GM21423 (cell line): ENCODE measurements around the gene ODAD4.
"Not testable (repeated sequence)": the region's sequence is repeated elsewhere in the genome, so short reads cannot be mapped to it uniquely, and the experiment has no call there.

ENCODE experiments used
- ATAC-seq: cut with Tn5 transposase; IDR thresholded peaks from one replicate; pipeline ENCODE4 v1.9.1; 2021; ENCODE audit warnings: mild to moderate bottlenecking, moderate library complexity; ENCODE audit not compliant: unreplicated experiment

ODAD4 gene

DNA sequence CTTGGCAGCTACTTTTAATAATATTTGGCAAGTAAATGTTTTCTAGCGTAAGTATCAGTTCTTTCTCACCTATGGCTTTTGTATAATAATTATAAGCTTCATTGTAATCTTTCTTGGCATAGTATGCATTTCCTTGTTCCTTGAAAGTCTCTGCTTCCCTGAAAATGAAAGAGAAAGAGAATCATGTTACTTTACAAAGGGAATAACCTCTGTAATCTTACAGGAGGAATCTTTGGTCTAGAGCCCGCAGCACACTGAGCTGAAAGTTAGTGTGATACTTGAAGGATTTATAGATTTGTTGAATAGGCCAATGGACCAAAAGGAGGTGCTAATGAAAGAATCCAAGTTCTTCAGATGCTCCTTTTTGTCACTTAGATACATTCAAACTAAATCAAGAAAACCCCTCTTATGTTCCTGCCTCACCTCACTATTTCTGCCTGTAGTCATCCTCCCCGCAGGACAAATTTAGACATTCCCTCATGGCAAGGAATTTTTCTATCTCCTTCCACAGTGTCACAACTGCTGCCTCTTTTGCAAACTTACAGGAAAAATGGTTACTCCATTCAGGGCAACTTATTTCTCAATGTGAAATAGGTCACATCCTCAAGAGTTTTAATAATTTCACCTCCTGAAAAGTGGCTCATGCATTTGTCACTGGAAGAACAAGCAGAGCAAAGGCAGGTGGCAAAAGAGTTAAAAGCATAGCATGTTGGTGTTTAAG lies 70.2 kb downstream of the ODAD4 start:
- ATAC-seq = no peak

DNA sequence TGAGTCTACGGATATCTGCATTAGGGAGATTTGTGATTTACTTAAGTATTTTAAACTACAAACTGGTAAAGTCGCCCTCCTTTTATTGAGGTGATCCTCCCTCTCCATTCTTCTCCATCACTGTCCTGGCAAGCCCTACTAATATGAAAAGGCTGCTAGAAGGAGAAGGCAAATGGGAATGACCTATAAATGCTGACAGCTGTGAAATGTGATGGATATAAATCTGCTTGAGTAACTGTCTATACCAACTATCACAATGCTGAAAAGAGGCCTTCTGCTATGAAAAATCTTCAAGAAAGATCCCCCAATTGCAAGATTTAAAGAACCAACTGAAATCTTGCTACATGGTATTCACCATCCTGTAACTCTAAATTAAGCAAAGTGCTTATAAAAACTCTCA lies 71.3 kb downstream of the ODAD4 start:
- ATAC-seq = no peak

DNA sequence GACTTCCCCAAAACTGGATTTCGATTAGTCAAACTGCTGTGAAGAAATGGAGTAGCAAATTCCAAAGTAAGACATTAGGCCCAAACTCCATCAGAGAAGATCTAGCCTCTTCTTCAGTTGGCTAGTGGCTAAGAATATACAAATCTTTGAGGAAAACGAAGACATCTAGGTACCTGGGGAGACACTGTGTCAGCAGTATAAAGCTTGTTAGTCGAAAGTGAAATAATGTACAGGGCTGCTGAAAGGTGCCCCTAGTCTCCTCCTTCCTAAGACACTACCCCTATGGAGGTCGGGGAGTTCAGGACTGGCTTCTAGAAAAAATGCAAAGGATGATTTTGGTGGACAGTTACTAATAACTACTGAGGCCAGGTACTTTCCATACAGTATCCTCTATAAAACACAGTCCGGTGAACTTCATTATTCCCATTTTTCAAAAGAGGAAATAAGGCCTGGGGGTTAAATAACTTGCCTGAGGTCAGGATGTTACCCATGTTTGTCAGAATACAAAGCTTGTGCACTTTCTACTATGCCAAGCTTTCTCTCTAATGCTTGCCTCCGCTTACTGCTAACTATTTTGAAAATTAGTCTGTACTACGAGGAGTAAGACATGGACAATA lies 71.9 kb downstream of the ODAD4 start:
- no peak for ATAC-seq

DNA sequence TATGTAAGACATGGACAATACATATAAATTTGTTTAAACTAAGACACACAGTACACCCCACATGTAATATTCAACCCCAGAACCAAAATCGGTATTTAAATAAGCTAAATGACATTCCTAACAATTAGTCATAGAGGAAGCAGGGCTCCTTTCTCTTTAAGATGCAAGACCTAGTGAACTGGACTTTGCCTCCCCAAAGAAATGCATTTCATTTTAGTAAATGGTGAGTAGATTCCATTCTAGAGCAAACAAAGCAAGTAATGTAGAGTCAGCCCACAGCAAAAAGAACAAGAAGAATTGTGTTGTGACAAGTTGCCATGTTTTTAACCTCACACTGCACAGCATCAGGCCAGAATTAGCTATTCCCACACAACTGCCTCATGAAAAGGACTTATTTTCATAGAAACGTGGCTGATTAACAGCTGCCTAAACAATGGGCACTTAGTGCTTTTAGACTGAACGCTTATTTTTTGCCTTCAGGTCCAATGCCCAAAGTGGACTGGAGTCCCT lies 72.4 kb downstream of the ODAD4 start:
- ATAC-seq = no peak

GRCh38 chr17:42005166-42005565 lies 74.7 kb downstream of the ODAD4 start:
- ATAC-seq = no peak

DNA sequence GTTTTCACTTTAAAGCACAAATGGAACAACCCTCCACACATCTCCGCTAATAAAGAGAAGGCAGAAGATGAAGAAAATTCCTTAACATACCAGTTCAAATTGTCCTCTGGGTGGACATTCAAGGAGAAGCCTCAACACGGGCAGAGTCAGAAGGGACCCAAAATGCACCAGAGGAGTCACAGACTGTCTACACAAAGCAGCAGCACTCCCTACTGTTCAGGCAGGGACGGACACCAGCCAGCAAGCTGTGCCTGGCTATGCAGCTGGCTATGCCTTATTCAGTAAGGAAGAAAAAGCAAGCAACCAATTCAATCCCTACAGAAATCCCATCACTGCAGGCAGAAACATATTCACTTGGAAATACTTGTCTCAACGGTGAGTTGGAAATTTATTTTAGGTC lies 78.8 kb downstream of the ODAD4 start:
- ATAC-seq = no peak

DNA sequence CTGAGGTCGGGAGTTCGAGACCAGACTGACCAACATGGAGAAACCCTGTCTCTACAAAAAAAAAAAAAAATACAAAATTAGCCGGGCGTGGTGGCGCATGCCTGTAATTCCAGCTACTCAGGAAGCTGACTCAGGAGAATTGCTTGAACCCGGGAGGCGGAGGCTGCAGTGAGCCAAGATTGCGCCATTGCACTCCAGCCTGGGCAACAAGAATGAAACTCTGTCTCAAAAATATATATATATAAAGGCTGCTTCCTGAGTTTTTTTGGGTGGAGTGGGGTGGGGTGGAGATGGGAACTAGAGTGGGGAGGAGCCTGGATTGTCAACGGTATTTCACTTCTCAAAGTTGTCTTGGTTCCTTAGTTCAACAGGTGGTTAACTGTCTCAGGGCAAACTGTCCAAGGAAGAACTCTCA lies 79.9 kb downstream of the ODAD4 start:
- not testable (repeated sequence) for ATAC-seq

GRCh38 chr17:42010898-42011516 lies 80.6 kb downstream of the ODAD4 start:
- ATAC-seq = no peak

DNA sequence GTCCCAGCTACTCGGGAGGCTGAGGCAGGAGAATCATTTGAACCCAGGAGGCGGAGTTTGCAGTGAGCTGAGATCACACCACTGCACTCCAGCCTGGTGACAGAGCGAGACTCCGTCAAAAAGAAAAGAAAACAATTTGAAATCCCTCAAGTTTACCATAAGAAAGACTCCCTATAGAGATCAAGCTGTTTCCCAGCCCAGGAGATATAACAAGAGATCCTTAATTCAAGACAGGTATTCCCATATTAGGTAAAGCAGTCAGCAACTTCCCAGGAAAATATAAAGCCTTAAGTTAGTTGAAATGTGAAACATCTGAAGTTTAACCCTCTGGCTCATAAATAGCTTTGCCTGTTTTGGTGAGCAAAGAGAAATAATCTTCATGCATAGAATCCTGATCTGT lies 81.9 kb downstream of the ODAD4 start:
- ATAC-seq = not testable (repeated sequence)

DNA sequence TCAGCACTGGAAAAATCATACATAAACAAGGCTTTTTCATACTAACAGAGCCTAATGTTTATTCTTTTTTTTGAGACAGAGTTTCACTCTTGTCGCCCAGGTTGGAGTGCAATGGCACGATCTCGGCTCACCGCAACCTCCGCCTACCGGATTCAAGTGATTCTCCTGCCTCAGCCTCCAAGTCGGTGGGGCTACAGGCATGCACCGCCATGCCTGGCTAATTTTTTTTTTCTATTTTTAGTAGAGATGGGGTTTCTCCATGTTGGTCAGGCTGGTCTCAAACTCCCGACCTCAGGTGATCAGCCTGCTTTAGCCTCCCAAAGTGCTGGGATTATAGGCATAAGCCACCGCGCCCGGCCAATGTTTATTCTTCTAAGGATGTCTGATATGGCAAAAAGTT lies 83.3 kb downstream of the ODAD4 start:
- ATAC-seq = not testable (repeated sequence)
